Astrocyte (in vitro differentiated cells and primary cell): ENCODE results near the gene TMEM108. TPM values are rescaled to one million over a fixed set of nuclear protein-coding genes. Genes with fewer than 3 reads are reported as not detected.
A peak's percentile ranks its signal among the peaks of the same experiment; 100 is the strongest.

Experiments used
- DNase-seq: peaks from one replicate; pipeline ENCODE4 v3.0.0-alpha.2; 2010; ENCODE audit warnings: low read depth
- FAIRE-seq: peaks from 2 replicates; lab custom pipeline; 2011; peaks lifted over from hg19 to GRCh38; lab: Jason Lieb, UNC
- H2AFZ ChIP-seq: 2 replicates; pipeline ENCODE4 v1.6.0; 2012; ENCODE audit warnings: low read depth, low read length, inconsistent platforms
- H3K27ac ChIP-seq: 2 replicates; pipeline ENCODE4 v1.5.1; 2011; ENCODE audit warnings: low read depth, low read length, inconsistent platforms
- H3K27me3 ChIP-seq: 2 replicates; pipeline ENCODE4 v1.6.0; 2011; ENCODE audit warnings: low read length, inconsistent platforms; ENCODE audit not compliant: insufficient read depth
- H3K36me3 ChIP-seq: 2 replicates; pipeline ENCODE4 v1.5.1; 2011; ENCODE audit warnings: low read length, inconsistent platforms; ENCODE audit not compliant: insufficient read depth
- H3K4me1 ChIP-seq: 2 replicates; pipeline ENCODE4 v1.5.1; 2011; ENCODE audit warnings: low read length, inconsistent platforms; ENCODE audit not compliant: insufficient read depth
- H3K4me2 ChIP-seq: 2 replicates; pipeline ENCODE4 v1.6.0; 2012; ENCODE audit warnings: low read length, inconsistent platforms
- H3K4me3 ChIP-seq: 2 replicates; pipeline ENCODE4 v1.5.1; 2011; ENCODE audit warnings: low read depth, mild to moderate bottlenecking, low read length, inconsistent platforms; ENCODE audit not compliant: insufficient read depth
- H3K79me2 ChIP-seq: 2 replicates; pipeline ENCODE4 v1.6.0; 2012; ENCODE audit warnings: mild to moderate bottlenecking, low read length, inconsistent platforms; ENCODE audit not compliant: insufficient read depth
- H3K9ac ChIP-seq: 2 replicates; pipeline ENCODE4 v1.6.0; 2012; ENCODE audit warnings: mild to moderate bottlenecking, low read length, inconsistent platforms
- H3K9me3 ChIP-seq: 2 replicates; pipeline ENCODE4 v1.5.1; 2012; ENCODE audit warnings: low read depth, mild to moderate bottlenecking, low read length, inconsistent platforms; ENCODE audit not compliant: insufficient read depth
- H4K20me1 ChIP-seq: 2 replicates; pipeline ENCODE4 v1.6.0; 2012; ENCODE audit warnings: low read length, inconsistent platforms; ENCODE audit not compliant: insufficient read depth
- H3K27ac Mint-ChIP-seq: one replicate; pipeline ENCODE4 v1.8.0; 2021; ENCODE audit warnings: mild to moderate bottlenecking, mixed read lengths; ENCODE audit not compliant: unreplicated experiment
- H3K27me3 Mint-ChIP-seq: one replicate; pipeline ENCODE4 v1.8.0; 2021; ENCODE audit warnings: low read depth, mixed read lengths; ENCODE audit not compliant: unreplicated experiment
- H3K36me3 Mint-ChIP-seq: one replicate; pipeline ENCODE4 v1.8.0; 2021; ENCODE audit warnings: low read depth, mixed read lengths; ENCODE audit not compliant: unreplicated experiment
- H3K4me1 Mint-ChIP-seq: one replicate; pipeline ENCODE4 v1.8.0; 2021; ENCODE audit warnings: low read depth, mixed read lengths; ENCODE audit not compliant: unreplicated experiment
- H3K4me3 Mint-ChIP-seq: one replicate; pipeline ENCODE4 v1.8.0; 2021; ENCODE audit warnings: mild to moderate bottlenecking, moderate library complexity, mixed read lengths; ENCODE audit not compliant: unreplicated experiment
- H3K9me3 Mint-ChIP-seq: one replicate; pipeline ENCODE4 v1.8.0; 2021; ENCODE audit warnings: mild to moderate bottlenecking, mixed read lengths; ENCODE audit not compliant: unreplicated experiment
- EZH2 ChIP-seq: IDR thresholded peaks from 2 replicates; pipeline ENCODE4 v1.6.1; 2012; ENCODE audit warnings: mild to moderate bottlenecking, low read length, inconsistent platforms; ENCODE audit not compliant: insufficient read depth
- total RNA-seq: library from RNA; stranded (reverse); gene quantifications from 2 replicates; pipeline ENCODE4 v1.2.1, GENCODE V29; 2021
- TF ChIP-seq, protein P1 (sequence below): IDR thresholded peaks from 2 replicates; pipeline ENCODE4 v1.5.1; 2011; ENCODE audit warnings: low read depth, mild to moderate bottlenecking, inconsistent platforms, low read length, moderate library complexity; ENCODE audit not compliant: insufficient read depth

Gene TMEM108
- total RNA-seq, 1 donor from 2014 or later = 5.6 TPM

DNA sequence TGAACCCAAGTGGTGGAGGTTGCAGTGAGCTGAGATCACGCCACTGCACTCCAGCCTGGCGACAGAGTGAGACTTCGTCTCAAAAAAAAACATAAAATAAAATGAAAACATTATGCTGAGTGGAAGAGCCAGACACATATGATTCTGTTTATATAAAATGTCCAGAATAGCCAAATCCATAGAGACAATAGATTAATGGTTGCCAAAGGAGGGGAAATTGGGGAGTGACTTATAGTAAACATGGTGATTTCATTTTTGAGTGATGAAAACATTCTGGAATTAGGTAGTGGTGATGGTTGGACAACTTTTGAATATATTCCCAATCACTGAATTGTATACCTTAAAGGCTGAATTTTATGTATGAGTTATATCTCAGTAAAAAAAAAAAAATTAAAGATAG, 189.6 kb downstream of the TMEM108 start:
- no peaks in the 10 kb centered on the region for H3K9me3 ChIP-seq
- no peak for FAIRE-seq
- Mint-ChIP-seq H3K4me3 (no peak overlapping the region), H3K4me1 (no peaks in the 10 kb centered on the region), H3K9me3 (peaks cover 4% of the 10 kb centered on the region), H3K27ac (no peak overlapping the region), H3K36me3 (no peaks in the 10 kb centered on the region), H3K27me3 (no peaks in the 10 kb centered on the region)
- H3K27me3 ChIP-seq = no peaks in the 10 kb centered on the region
- H3K4me2 ChIP-seq = no peak overlapping the region
- no peak overlapping the region for H2AFZ ChIP-seq
- TF ChIP-seq, protein P1, sequence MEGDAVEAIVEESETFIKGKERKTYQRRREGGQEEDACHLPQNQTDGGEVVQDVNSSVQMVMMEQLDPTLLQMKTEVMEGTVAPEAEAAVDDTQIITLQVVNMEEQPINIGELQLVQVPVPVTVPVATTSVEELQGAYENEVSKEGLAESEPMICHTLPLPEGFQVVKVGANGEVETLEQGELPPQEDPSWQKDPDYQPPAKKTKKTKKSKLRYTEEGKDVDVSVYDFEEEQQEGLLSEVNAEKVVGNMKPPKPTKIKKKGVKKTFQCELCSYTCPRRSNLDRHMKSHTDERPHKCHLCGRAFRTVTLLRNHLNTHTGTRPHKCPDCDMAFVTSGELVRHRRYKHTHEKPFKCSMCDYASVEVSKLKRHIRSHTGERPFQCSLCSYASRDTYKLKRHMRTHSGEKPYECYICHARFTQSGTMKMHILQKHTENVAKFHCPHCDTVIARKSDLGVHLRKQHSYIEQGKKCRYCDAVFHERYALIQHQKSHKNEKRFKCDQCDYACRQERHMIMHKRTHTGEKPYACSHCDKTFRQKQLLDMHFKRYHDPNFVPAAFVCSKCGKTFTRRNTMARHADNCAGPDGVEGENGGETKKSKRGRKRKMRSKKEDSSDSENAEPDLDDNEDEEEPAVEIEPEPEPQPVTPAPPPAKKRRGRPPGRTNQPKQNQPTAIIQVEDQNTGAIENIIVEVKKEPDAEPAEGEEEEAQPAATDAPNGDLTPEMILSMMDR = no peak
- no peak for TF ChIP-seq EZH2
- no peak overlapping the region for H3K27ac ChIP-seq
- H3K4me3 ChIP-seq = no peak overlapping the region
- no peaks in the 10 kb centered on the region for H3K4me1 ChIP-seq
- H3K36me3 ChIP-seq = no peaks in the 10 kb centered on the region
- no peaks in the 10 kb centered on the region for H4K20me1 ChIP-seq
- no peaks in the 10 kb centered on the region for H3K79me2 ChIP-seq
- DNase-seq = no peak
- no peak overlapping the region for H3K9ac ChIP-seq

DNA sequence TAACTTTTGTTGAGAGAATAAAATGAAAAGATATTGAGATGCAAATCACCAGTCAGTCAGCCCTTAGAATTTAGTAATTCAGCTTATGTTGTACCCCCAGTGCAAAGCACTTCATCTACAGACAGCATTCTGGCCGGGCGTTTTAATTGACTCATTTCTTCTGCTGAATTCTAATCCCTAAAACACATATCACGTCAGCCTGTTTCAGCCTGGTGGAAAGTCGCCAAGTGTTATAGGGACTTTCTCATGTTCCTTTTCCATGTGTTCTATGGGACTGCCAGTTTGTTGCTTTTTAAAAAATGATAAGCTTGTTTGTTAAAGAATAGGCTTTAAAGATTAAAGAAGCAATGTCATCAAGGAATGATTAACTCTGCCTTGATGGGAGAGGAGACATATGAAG, 192.0 kb downstream of the TMEM108 start:
- Histone ChIP-seq H3K79me2 (no peaks in the 10 kb centered on the region), H3K4me3 (no peak overlapping the region), H2AFZ (no peak overlapping the region), H3K27ac (no peak overlapping the region), H3K9me3 (no peaks in the 10 kb centered on the region), H3K4me2 (no peak overlapping the region), H3K9ac (no peak overlapping the region), H3K27me3 (no peaks in the 10 kb centered on the region), H3K36me3 (no peaks in the 10 kb centered on the region), H4K20me1 (no peaks in the 10 kb centered on the region), H3K4me1 (no peaks in the 10 kb centered on the region)
- no peaks in the 10 kb centered on the region for H3K27me3 Mint-ChIP-seq
- peaks cover 5% of the 10 kb centered on the region for H3K9me3 Mint-ChIP-seq
- H3K36me3 Mint-ChIP-seq = no peaks in the 10 kb centered on the region
- TF ChIP-seq EZH2 = no peak
- TF ChIP-seq, protein P1 = no peak
- H3K27ac Mint-ChIP-seq = no peak overlapping the region
- DNase-seq (no peak), FAIRE-seq (no peak)
- H3K4me1 Mint-ChIP-seq = no peaks in the 10 kb centered on the region
- H3K4me3 Mint-ChIP-seq = no peak overlapping the region

DNA sequence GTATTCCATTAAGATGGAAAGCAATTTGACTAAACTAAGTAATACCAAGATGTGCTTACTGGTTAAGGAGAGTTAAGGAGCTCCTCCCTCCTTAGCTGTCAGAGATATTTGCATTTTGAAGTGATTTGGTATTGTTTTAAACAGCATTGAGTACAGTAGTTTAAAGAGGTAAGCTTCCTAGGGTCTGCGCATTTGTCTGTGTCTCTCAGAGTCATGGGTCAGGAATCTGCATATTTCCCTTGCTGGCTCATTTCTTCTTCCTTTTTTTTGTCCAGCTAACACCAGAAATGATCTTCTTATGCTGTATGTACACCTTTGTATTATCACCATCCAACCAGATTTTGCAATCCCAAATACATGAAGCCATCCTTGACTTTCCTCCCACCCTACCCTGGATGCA, 198.7 kb downstream of the TMEM108 start:
- no peaks in the 10 kb centered on the region for H3K9me3 ChIP-seq
- H4K20me1 ChIP-seq = no peaks in the 10 kb centered on the region
- Mint-ChIP-seq H3K4me3 (no peak overlapping the region), H3K36me3 (no peaks in the 10 kb centered on the region), H3K9me3 (peaks cover 5% of the 10 kb centered on the region), H3K27me3 (no peaks in the 10 kb centered on the region), H3K4me1 (peaks cover 10% of the 10 kb centered on the region), H3K27ac (no peak overlapping the region)
- TF ChIP-seq, protein P1 = no peak
- TF ChIP-seq EZH2 = no peak
- H3K36me3 ChIP-seq = no peaks in the 10 kb centered on the region
- no peak overlapping the region for H3K4me3 ChIP-seq
- H3K4me1 ChIP-seq = peaks cover 9% of the 10 kb centered on the region
- H3K9ac ChIP-seq = peak overlapping the region; percentile 32
- H3K4me2 ChIP-seq = peak overlapping the region; percentile 38
- H3K27me3 ChIP-seq = no peaks in the 10 kb centered on the region
- DNase-seq (no peak), FAIRE-seq (no peak)
- no peak overlapping the region for H2AFZ ChIP-seq
- peak overlapping the region; percentile 64 for H3K27ac ChIP-seq
- no peaks in the 10 kb centered on the region for H3K79me2 ChIP-seq
